Activated naive CD4-positive, alpha-beta T cell treated with anti-CD3 and anti-CD28 coated beads, Interleukin-2, amount 50 U/mL, for 24 hours (primary cell): ENCODE measurements around the gene TMEM240.
A peak's percentile ranks its signal among the peaks of the same experiment; 100 is the strongest.

ENCODE experiments used
- H3K27ac Mint-ChIP-seq: one replicate; pipeline ENCODE4 v1.8.0; 2021; ENCODE audit warnings: mild to moderate bottlenecking, mixed read lengths
- H3K27me3 Mint-ChIP-seq: one replicate; pipeline ENCODE4 v1.8.0; 2021; ENCODE audit warnings: mixed read lengths
- H3K36me3 Mint-ChIP-seq: one replicate; pipeline ENCODE4 v1.8.0; 2021; ENCODE audit warnings: mixed read lengths
- H3K4me1 Mint-ChIP-seq: one replicate; pipeline ENCODE4 v1.8.0; 2021; ENCODE audit warnings: mixed read lengths
- H3K4me3 Mint-ChIP-seq: one replicate; pipeline ENCODE4 v1.8.0; 2021; ENCODE audit warnings: mild to moderate bottlenecking, mixed read lengths
- H3K9me3 Mint-ChIP-seq: one replicate; pipeline ENCODE4 v1.8.0; 2021; ENCODE audit warnings: mixed read lengths

TMEM240 gene

GRCh38 chr1:1550087-1550486, 9.7 kb upstream of the TMEM240 start:
- no peak overlapping the region for H3K27ac Mint-ChIP-seq
- H3K36me3 Mint-ChIP-seq: no peaks in the 10 kb centered on the region
- no peak overlapping the region for H3K4me3 Mint-ChIP-seq
- H3K27me3 Mint-ChIP-seq: no peaks in the 10 kb centered on the region
- H3K4me1 Mint-ChIP-seq: peaks cover 6% of the 10 kb centered on the region
- H3K9me3 Mint-ChIP-seq: no peaks in the 10 kb centered on the region

GRCh38 chr1:1548591-1548990, 8.2 kb upstream of the TMEM240 start:
- Mint-ChIP-seq H3K27me3 (no peaks in the 10 kb centered on the region), H3K36me3 (no peaks in the 10 kb centered on the region), H3K4me3 (no peak overlapping the region), H3K27ac (no peak overlapping the region), H3K4me1 (peaks cover 3% of the 10 kb centered on the region), H3K9me3 (no peaks in the 10 kb centered on the region)

- Mint-ChIP-seq H3K4me3 (no peak overlapping the region), H3K27ac (no peak overlapping the region), H3K27me3 (no peaks in the 10 kb centered on the region), H3K9me3 (no peaks in the 10 kb centered on the region), H3K4me1 (peaks cover 3% of the 10 kb centered on the region), H3K36me3 (no peaks in the 10 kb centered on the region)
Measured at GRCh38 chr1:1547476-1547875, 7.1 kb upstream of the TMEM240 start.

- Mint-ChIP-seq H3K4me3 (no peak overlapping the region), H3K36me3 (no peaks in the 10 kb centered on the region), H3K9me3 (no peaks in the 10 kb centered on the region), H3K27ac (no peak overlapping the region), H3K27me3 (no peaks in the 10 kb centered on the region), H3K4me1 (peaks cover 3% of the 10 kb centered on the region)
Measured at GRCh38 chr1:1547011-1547410, 6.6 kb upstream of the TMEM240 start.

- Mint-ChIP-seq H3K27me3 (no peaks in the 10 kb centered on the region), H3K27ac (no peak overlapping the region), H3K4me1 (peaks cover 7% of the 10 kb centered on the region), H3K9me3 (no peaks in the 10 kb centered on the region), H3K36me3 (no peaks in the 10 kb centered on the region), H3K4me3 (no peak overlapping the region)
Measured at GRCh38 chr1:1545946-1546737, 5.7 kb upstream of the TMEM240 start.

- Mint-ChIP-seq H3K4me3 (no peak overlapping the region), H3K36me3 (no peaks in the 10 kb centered on the region), H3K27me3 (no peaks in the 10 kb centered on the region), H3K27ac (no peak overlapping the region), H3K9me3 (no peaks in the 10 kb centered on the region), H3K4me1 (peaks cover 7% of the 10 kb centered on the region)
Measured at GRCh38 chr1:1544544-1544943, 4.1 kb upstream of the TMEM240 start.

GRCh38 chr1:1543706-1544099, 3.3 kb upstream of the TMEM240 start:
- H3K36me3 Mint-ChIP-seq: no peaks in the 10 kb centered on the region
- no peaks in the 10 kb centered on the region for H3K9me3 Mint-ChIP-seq
- no peak overlapping the region for H3K4me3 Mint-ChIP-seq
- no peaks in the 10 kb centered on the region for H3K27me3 Mint-ChIP-seq
- H3K4me1 Mint-ChIP-seq: peaks cover 7% of the 10 kb centered on the region
- H3K27ac Mint-ChIP-seq: no peak overlapping the region

GRCh38 chr1:1542766-1543705, 2.6 kb upstream of the TMEM240 start:
- H3K9me3 Mint-ChIP-seq: no peaks in the 10 kb centered on the region
- H3K27me3 Mint-ChIP-seq: no peaks in the 10 kb centered on the region
- H3K4me1 Mint-ChIP-seq: peaks cover 7% of the 10 kb centered on the region
- H3K4me3 Mint-ChIP-seq: no peak overlapping the region
- no peak overlapping the region for H3K27ac Mint-ChIP-seq
- no peaks in the 10 kb centered on the region for H3K36me3 Mint-ChIP-seq

- Mint-ChIP-seq H3K36me3 (no peaks in the 10 kb centered on the region), H3K4me1 (peaks cover 4% of the 10 kb centered on the region), H3K27ac (peak overlapping the region; percentile 23), H3K27me3 (no peaks in the 10 kb centered on the region), H3K9me3 (no peaks in the 10 kb centered on the region), H3K4me3 (peak overlapping the region; percentile 52)
Measured at GRCh38 chr1:1541956-1542765, 1.7 kb upstream of the TMEM240 start.

GRCh38 chr1:1540818-1541628, 599 bp upstream of the TMEM240 start:
- Mint-ChIP-seq H3K27me3 (no peaks in the 10 kb centered on the region), H3K9me3 (no peaks in the 10 kb centered on the region), H3K36me3 (no peaks in the 10 kb centered on the region), H3K4me3 (peak overlapping the region; percentile 42), H3K27ac (no peak overlapping the region), H3K4me1 (peaks cover 4% of the 10 kb centered on the region)

- Mint-ChIP-seq H3K36me3 (no peaks in the 10 kb centered on the region), H3K27ac (no peak overlapping the region), H3K27me3 (no peaks in the 10 kb centered on the region), H3K4me1 (peaks cover 4% of the 10 kb centered on the region), H3K9me3 (no peaks in the 10 kb centered on the region), H3K4me3 (peak overlapping the region; percentile 15)
Measured at GRCh38 chr1:1539310-1540089, 924 bp downstream of the TMEM240 start.

GRCh38 chr1:1538989-1539309, 1.5 kb downstream of the TMEM240 start:
- Mint-ChIP-seq H3K36me3 (no peaks in the 10 kb centered on the region), H3K27me3 (no peaks in the 10 kb centered on the region), H3K4me1 (peaks cover 4% of the 10 kb centered on the region), H3K27ac (peak overlapping the region; percentile 51), H3K4me3 (peak overlapping the region; percentile 13), H3K9me3 (no peaks in the 10 kb centered on the region)

GRCh38 chr1:1538334-1538733, 2.1 kb downstream of the TMEM240 start:
- Mint-ChIP-seq H3K27ac (no peak overlapping the region), H3K36me3 (no peaks in the 10 kb centered on the region), H3K4me1 (peaks cover 4% of the 10 kb centered on the region), H3K9me3 (no peaks in the 10 kb centered on the region), H3K4me3 (peak overlapping the region; percentile 13), H3K27me3 (no peaks in the 10 kb centered on the region)

GRCh38 chr1:1537626-1538250, 2.7 kb downstream of the TMEM240 start:
- Mint-ChIP-seq H3K9me3 (no peaks in the 10 kb centered on the region), H3K4me1 (peaks cover 4% of the 10 kb centered on the region), H3K27ac (no peak overlapping the region), H3K4me3 (no peak overlapping the region), H3K36me3 (no peaks in the 10 kb centered on the region), H3K27me3 (no peaks in the 10 kb centered on the region)
